ENCODE data around the gene A2ML1.

DNA sequence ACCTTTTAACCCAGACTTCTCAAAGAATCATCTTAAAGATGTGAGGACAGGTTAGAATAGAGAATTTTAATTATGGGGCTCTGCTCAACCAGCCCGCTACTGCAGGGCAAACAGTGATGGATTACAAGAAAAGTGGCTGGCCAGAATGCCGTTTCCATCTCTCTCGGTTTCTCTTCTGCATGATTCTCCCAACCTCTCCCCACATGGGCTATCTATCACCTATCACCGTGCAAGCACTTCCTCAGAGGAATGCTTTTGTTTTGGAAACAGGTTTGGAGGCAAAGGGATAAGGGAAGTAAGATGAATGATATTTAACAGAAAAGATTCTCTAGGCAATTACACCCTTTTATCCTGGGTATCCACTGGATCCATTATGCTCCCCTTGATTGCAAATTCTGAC, 54.5 kb downstream of the A2ML1 start:
- TF ChIP-seq, protein P1, sequence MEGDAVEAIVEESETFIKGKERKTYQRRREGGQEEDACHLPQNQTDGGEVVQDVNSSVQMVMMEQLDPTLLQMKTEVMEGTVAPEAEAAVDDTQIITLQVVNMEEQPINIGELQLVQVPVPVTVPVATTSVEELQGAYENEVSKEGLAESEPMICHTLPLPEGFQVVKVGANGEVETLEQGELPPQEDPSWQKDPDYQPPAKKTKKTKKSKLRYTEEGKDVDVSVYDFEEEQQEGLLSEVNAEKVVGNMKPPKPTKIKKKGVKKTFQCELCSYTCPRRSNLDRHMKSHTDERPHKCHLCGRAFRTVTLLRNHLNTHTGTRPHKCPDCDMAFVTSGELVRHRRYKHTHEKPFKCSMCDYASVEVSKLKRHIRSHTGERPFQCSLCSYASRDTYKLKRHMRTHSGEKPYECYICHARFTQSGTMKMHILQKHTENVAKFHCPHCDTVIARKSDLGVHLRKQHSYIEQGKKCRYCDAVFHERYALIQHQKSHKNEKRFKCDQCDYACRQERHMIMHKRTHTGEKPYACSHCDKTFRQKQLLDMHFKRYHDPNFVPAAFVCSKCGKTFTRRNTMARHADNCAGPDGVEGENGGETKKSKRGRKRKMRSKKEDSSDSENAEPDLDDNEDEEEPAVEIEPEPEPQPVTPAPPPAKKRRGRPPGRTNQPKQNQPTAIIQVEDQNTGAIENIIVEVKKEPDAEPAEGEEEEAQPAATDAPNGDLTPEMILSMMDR (conservative IDR thresholded peaks at IDR 0.05 in 1 of 2, IDR thresholded peaks at IDR 0.05 in 1 of 2; ENCODE audit: low read depth in 1 of 2, low read length in 2 of 2), result no peak
- no peak for TF ChIP-seq EZH2 (IDR thresholded peaks at IDR 0.05; ENCODE audit: low read length, missing control alignments)

Data from fibroblast of lung (primary cell).